NCI-H187 treated with DMSO at 0.1 percent for 48 hours (cell line): ENCODE results near the gene TNFRSF1B.

ENCODE experiments used
- DNase-seq: peaks from one replicate; lab custom pipeline; 2025; lab: John Stamatoyannopoulos, UW

The TNFRSF1B gene

GRCh38 chr1:12158357-12159092, 8.3 kb upstream of the TNFRSF1B start:
- DNase-seq = no peak

- no peak for DNase-seq
Measured at GRCh38 chr1:12159816-12160215, 7.0 kb upstream of the TNFRSF1B start.

GRCh38 chr1:12161324-12161661, 5.5 kb upstream of the TNFRSF1B start:
- no peak for DNase-seq

DNA sequence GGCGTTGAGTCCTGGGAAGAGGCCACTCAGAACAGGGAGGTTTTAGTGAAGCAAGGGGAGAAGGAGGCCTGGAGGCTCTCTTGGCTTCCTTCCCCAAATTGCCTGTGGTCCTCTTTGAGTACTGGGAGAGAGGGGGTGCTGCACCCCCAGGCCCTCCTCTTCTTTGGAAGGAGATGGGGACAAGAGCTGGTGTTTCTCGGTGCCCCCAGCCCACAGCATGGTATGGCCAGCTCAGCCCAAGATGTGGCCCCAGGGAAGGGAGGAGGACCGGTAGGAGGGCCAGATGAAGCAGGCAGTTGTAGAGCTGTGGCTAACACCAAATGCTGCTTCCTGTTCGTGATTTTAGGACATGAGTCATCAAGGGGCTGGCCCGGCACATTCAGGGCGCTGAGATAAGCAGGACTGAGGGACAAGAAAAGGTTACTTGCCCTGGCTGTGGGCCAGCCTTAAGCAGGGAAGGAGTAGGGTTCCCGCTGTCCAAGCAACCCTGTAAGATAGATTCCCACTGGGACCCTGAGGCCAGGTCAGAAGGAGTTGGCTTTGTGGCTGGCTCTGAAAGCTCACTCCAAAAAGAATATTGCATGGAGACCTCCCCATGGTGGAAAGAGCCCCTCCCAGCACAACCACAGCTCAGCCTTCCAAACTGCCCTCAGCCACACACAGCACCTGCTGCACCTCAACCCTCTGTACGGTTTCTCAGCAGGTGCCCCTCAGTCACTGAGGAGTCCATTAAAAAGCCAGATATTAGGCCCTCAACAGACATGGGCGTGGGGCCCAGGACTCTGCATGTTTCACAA, 4.9 kb upstream of the TNFRSF1B start:
- DNase-seq = no peak

- DNase-seq = no peak
Measured at GRCh38 chr1:12162459-12163137, 4.2 kb upstream of the TNFRSF1B start.

- no peak for DNase-seq
Measured at GRCh38 chr1:12163210-12163609, 3.6 kb upstream of the TNFRSF1B start.

DNA sequence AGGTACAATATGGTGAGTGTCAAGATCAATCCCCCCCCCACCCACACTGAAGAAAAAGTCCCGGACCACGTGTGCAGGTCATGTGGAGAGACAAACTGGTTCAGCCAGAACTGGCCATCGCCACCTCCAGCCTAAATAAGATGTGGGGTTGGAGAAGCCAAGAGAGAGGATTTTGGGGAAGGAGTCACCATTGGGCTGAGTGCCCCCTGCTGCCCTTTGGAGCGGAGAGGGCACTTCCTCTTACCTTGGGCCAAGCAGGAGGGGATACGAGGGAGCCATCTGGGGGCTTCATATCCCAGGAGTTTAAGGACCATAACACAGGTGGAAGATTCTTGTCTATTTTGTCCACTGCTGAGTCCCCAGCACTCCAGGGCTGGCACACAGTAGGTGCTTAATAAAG, 2.6 kb upstream of the TNFRSF1B start:
- DNase-seq = no peak

DNA sequence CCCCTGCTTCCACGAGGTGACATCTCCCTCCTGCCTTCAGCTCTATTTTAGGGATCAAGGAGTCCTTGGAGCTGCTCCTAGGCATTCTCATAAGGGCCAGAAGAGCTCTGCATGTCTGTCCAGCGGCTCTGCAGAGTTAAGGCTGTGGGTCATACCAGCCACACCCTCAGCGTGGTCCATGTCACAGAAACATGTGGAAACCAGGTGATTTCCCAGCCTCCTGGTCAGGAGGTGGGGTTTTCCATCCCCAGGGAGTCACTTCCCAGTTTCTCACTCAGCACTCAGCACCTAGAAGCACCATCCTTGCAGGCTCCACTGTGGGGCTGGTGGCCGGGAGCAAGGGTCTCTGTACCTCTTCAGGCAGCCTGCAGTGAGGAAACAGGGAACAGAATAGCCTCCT, 1.4 kb upstream of the TNFRSF1B start:
- DNase-seq = no peak

DNA sequence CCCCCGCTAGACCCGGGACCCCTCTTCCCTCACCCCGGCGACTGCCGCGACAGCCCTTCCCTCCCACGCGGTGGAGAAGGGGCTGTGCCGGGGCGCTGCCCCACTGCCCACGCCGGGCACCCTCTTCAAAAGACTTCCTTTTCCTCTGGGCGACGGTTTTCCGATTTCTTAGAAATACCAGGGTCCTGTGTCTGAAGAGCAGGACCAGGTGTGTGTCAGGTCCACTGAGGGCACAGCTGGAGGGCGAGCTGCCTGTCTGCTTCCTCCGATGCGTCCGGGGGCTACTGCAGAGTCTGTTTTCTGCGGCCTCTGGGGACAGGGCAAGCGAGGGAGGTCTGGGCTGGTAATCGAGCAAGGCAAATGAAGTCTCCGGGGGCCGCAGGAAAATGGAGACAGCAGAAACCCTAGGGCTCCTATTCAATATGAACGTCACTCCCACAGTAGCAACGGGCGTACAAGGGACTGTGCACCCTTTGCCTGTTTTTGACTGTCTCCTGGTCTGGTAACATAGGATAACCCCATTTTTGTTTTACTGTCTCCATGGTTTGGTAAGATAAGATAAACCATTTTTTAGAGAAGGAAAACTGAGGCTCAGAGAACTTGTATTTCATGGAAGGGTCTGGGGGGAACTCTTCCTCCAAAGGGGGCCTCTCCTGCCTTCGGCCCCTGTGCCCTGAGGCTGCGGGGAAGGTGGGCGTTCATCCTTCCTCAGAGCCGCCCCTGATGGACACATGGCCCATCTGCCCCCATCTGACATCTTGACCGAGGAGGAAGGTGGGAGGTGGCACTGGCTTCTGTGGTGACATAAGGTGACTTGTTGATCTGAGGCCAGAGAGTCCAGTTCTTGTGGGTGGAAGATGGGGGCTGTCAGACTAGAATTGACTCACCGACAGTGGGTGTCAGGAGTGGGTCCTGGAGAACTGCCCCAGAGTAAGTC, 970 bp downstream of the TNFRSF1B start:
- no peak for DNase-seq

- DNase-seq = no peak
Measured at GRCh38 chr1:12168451-12169160, 1.8 kb downstream of the TNFRSF1B start.

DNA sequence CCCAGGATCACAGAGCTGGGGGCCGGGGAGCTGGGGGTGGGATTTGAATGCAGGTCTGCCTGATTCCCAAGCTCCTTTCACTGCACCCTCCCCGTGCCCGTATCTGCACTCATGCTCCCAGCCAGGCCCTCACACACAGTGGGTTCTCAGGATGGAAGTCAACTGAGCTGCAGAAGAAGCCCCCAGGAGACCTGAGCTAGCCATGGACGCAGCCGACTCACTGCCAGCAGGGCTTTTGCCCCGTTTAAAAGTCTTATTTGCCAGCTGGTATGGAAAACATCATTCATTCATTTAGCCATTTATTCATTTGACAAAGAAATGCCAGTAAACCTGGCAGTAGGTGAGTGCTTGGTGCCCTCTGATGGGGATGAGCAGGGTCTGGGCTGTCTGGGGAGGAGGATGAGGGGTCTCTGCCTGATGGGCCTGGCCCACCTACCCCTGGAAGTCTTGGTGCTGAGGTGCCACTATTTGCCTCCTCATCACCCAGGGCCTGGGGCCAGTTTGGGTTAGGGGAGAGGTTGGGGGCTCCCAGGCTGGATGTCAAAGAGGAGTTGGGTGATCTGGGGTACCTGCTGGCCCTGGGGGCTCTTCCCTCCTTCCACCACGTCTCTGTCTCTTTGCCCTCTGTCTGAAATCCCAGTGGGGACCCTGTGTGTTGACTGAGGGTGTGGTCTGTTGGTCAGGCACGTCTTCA, 2.8 kb downstream of the TNFRSF1B start:
- no peak for DNase-seq

- DNase-seq = no peak
Measured at GRCh38 chr1:12170263-12170671, 3.5 kb downstream of the TNFRSF1B start.

- DNase-seq = no peak
Measured at GRCh38 chr1:12171206-12172041, 4.6 kb downstream of the TNFRSF1B start.

GRCh38 chr1:12172042-12172851, 5.5 kb downstream of the TNFRSF1B start:
- DNase-seq = no peak

DNA sequence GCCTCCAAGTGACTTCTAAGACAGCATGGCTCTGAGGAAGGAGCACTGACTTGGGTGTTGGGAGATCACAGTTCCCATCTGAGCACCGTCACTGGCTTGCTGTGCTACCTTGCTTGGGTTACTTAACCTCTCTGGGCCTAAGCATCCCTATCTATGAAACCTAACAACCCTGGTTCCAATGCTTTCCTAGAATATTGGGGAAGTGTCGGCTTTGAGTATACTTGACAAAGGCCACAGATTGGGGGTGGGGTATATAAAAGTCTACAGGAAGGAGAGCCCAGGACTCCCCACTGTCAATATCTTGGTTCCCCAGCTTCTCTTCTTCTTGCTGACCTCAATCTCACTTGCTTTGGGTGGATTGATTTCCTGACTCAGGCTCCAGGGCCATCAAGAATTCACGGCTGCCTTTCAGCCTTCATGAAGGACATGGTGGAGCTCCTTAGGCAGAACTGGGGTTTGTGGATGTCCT, 6.3 kb downstream of the TNFRSF1B start:
- no peak for DNase-seq

DNA sequence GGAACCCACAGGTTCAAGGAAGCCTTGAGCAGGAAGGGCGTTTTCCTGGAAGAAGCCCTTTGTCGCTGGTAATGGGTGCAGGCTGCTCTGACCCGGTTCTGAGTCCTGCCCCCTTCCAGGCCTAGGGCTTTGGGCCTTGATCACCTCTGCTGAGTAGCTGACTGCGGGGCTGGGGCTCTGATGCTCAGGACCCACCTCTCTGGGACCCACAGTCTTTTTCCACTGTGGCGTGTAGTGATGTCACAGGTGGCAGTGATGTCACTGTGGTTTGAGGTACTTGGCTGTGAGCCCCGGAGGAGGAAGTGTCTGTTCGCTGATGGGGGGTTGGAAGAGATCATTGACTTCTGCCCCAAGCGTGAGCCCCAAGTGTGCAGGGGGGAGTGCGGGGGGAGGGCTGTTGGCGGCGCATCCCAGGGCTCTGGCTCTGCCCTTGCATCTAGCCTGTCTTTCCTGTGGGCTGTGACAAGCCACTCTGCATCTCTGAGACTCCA, 6.9 kb downstream of the TNFRSF1B start:
- DNase-seq = no peak

DNA sequence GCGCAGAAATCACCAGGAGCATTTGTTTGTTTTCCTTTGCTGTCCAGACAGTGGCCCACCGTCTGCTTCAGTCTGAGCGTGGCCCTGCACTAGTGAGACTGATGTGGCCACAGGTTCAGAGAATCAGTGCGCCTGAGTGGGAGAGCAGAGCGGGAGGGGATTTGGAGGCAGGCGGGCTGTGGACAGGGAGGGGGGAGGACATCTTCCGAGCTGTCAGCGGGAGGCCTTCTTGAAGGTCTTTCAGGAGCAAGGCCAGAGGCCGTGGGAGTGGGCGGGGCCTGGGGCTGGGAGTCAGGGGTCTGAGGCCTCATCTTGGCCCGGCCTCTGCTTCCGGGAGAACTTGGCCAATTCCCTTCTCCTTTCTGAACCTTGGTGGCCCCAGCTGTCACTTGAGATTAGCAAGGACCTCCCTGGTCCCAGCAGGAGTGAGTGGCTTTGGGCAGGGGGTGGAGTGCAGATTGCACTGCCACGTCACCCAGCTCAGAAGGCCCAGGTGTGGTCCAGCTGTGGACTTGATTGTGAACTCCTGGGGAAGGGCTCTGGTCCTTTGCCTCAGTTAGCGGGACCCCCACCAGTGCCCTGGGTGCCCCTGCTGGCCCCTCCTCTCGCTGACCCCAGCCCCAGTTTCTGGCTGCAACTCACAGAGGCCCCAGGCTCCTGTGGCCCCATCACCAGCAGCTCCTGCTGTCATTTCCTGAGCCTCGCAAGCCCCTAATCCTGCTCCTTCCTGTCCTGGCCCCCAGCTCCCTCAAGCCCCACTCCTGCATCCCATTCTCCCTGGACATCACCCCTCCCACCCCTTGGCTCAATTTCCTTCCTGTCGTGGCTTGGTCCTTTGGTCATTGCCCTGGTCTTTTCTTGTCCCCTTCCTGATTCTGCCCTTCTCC, 8.4 kb downstream of the TNFRSF1B start:
- DNase-seq = no peak
